ENCODE measurements around the gene SHISA9. TPM values are rescaled to one million over a fixed set of nuclear protein-coding genes. Genes with fewer than 3 reads are reported as not detected.

SHISA9 gene
- total RNA-seq, 1 experiment from 2014 or later, result 0.06 TPM

DNA sequence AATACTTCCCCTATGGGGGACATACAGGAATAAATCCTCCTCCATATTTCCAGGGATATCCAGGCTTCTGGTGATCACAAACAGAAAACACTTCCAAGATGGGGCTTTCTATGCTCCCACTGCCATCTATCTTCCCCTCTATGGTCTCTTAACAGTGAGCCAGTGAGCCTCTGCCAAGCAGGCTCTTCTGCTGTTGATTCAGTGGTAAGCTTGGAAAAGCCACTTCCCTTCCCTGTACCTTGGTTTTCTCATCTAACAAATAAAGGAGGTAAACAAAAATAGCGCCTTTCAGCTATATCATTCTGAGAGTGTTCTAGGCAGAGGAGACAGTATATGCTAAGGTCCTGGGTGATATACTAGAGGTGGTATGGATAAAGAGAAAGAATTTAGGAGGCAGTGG lies 368.0 kb downstream of the SHISA9 start:
- no peak for DNase-seq (ENCODE audit: low spot score)

GRCh38 chr16:13269905-13270528 lies 368.6 kb downstream of the SHISA9 start:
- no peak for DNase-seq (ENCODE audit: low spot score)

- DNase-seq (ENCODE audit: low spot score), result no peak
Observed at GRCh38 chr16:13270602-13271001, 369.2 kb downstream of the SHISA9 start.

GRCh38 chr16:13289515-13289914 lies 388.1 kb downstream of the SHISA9 start:
- no peak for DNase-seq (ENCODE audit: low spot score)

Other genes with a start within 250 kb of the SHISA9 start
- gene CPPED1, start 97.7 kb upstream of the SHISA9 start, total RNA-seq (2014; rRNA removed; shearing (Covaris generic)), result 9.5 and 15.3 TPM in 2 replicates